GM19351 (cell line): ENCODE data around the gene ZSWIM6.

Experiments used
- ATAC-seq: cut with Tn5 transposase; IDR thresholded peaks from one replicate; pipeline ENCODE4 v1.9.1; 2021; ENCODE audit warnings: mild to moderate bottlenecking, moderate library complexity; ENCODE audit not compliant: unreplicated experiment

ZSWIM6 gene

DNA sequence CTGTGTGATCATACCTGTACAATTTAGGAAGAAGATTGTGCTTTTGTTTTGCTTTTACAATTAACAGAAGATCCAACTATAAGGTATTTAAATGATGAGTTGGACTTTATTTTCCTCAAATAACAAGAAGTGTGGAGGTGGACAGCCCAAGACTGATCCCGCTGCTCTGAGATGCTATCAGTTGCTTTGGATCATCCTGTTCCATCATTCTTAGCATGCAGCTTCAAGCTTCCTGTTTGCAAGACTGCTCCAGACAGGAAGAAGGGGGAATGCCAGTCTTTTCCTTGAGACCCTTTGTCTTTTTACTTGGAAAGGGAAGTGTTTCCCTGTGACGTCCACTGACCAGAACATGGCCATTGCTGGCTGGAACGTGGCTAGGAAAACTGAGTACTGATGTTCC, 250.8 kb downstream of the ZSWIM6 start:
- no peak for ATAC-seq

DNA sequence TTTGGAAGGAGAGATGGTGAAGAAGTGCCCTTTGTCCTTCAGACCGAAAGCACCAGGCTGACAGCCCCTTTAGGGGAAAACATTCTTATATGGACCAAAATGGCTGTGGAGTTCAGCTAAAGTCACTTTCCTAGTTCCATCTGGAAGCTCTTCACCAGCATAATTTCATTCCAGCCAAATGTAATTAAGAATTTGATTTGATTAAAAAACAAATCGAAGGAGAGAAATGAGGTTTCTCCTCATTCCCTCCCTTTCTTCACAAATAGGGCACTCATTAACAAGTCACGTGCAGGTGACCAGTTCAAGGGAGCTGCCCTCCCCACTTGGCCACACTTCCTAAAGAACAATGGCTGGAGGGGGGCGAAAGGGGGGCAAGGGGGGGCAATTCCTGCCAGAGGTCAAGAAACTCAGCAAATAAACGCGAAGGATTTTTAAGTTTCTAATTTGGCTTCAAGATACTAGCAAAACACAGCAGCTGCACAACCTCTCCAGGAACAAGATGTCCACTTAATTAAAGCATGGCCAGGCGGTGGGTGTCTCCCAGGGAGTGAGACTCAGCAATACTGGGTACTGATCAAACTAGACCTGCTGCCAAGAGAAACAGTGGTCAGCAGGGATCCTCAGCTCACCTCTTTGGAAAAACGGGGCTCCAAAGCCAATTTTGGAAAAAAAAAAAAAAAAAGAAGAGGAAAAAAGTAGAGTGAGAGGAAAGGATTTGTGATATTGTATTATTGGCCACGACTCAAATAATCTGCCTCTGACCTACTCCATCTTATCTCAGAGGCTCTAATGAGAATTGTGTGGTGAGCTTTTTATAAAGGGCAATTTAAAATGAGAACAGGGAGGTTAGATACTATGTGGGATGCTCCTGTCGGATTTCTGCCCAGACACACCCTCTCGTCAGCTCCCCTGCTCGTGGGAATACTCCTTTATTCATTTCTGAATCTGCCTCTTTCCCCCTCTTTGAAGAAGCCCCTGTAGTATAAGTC, 254.3 kb downstream of the ZSWIM6 start:
- ATAC-seq, result no peak

DNA sequence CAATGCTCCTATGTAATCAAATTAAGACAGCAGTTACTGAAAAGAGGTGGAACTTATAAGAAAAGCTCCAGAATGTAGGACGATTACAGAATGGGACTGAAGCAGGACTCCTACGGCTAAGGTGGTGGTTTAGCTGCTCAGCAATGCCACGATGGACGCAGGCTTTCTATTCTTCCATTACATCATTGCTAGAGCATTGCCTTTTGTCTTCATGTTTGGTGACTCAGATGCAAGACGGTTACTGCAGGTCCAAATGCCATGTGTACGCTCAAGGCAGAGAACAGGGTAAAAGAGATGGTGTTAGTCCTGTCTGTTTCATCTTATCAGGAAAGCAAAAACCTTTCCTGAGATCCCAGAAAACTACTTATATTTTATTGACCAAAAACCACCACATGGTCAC, 255.1 kb downstream of the ZSWIM6 start:
- no peak for ATAC-seq

DNA sequence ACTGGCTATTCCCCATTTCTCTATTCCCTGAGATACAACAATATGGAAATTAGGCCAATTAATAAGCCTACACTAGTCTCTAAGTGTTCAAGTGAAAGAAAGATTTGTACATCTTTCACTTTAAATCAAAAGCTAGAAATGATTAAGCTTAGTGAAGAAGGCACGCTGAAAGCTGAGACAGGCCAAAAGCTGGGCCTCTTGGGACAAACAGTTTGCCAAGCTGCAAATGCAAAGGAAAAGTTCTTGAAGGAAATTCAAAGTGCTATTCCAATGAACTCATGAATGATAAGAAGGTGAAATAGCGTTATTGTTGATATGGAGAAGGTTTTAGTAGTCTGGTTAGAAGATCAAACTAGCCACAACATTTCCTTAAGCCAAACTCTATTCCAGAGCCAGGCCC, 256.2 kb downstream of the ZSWIM6 start:
- ATAC-seq, result no peak

DNA sequence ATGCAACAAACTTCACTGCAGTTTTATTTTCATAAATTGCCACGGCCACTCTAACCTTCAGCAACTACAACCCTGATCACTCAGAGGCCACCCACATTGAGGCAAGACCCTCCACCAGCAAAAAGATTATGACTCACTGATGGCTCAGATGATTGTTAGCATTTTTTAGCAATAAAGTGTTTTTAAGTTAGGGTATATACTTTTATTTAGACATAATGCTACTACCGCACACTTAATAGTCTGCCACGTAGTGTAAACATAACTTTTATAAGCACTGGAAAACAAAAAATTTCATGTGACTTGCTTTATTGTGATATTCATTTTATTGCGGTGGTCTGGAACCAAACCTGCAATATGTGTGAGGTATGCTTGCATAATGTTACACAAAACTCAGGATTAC, 257.9 kb downstream of the ZSWIM6 start:
- ATAC-seq, result no peak

DNA sequence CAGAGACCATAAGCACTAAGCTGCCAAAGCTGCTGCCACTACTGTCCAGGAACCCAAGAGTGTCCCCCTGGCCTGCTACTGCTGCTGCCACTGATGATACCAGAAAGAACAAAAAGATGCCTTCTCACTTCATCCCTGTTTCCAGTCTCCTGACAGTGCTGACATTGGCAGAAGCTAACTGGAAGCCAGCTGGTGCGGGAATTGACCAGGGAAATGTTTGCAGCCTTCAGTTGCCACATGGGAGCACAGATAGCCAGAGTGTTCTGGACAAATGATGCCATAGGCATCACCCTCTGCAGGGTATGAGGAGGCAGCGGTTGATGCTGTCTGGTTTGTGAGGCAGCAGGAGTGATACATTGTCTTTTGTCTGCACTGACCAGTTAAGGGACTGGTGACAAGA, 258.4 kb downstream of the ZSWIM6 start:
- ATAC-seq, result no peak

DNA sequence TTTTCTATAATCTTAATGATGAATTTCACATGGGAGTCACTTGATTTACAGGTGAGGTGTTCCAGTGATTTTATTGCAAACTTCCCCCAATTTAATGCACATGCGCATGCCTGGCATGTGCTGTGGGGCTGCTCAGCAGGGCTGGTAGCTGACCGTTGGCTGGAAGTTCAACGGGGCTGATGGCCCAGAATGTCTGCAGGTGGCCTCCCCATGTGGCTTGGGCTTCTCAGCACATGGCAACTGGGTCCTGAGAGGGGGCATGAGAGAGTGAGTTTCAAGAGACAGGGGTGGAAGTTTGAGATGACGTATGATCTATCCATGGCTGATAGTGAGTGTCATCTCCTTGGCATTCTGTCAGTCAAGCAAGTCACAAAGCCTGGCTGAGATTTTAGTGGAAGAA, 259.8 kb downstream of the ZSWIM6 start:
- no peak for ATAC-seq

DNA sequence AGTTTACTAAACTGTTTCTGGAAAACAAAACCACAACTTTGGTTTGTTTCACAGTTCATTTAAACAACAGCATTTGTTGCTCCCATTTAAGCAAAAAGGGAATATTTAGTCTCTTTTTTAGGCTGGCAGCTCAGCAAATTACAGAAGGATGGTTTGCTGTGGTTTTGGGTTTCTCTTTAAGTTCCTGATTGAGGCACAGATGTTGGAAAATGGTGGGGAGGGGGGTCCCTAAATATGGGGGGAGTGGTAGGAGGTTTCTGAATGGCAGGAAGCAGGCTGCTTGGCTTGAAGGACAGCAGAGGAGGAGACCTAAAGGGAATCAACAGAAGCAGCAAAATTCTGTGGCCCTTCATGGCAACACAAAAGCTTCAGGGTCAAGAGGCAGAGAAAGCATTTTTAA, 263.4 kb downstream of the ZSWIM6 start:
- no peak for ATAC-seq
